ENCODE data around the gene ZNF335.
A peak's percentile ranks its signal among the peaks of the same experiment; 100 is the strongest.

The ZNF335 gene

GRCh38 chr20:45911486-45912343 lies 60.3 kb downstream of the ZNF335 start, which contains the start of gene PLTP:
Gene PLTP (minus strand): TSS chr20:45912155. CDS start chr20:45911452, 703 bp downstream.
- Histone ChIP-seq H3K4me3 (ENCODE audit: low read length) (peak within 1 kb of the TSS; percentile 74), H3K9ac (ENCODE audit: low read depth, low read length) (peak within 1 kb of the TSS; percentile 78), H3K9me3 (ENCODE audit: insufficient read depth, low read depth, low read length) (no peaks in the 10 kb centered on the region), H3K36me3 (ENCODE audit: insufficient read depth, low read length) (peaks cover 27% of the 10 kb centered on the region), H3K27ac (ENCODE audit: low read depth, low read length) (peak within 1 kb of the TSS; percentile 68), H3K27me3 (ENCODE audit: insufficient read depth, low read length) (no peaks in the 10 kb centered on the region), H3K4me1 (ENCODE audit: insufficient read depth, low read length) (peaks cover 4% of the 10 kb centered on the region; the same call in 1 of the 2 replicates)
- under 1% methylated on average over 53 of the region's 58 CpGs for WGBS

- Histone ChIP-seq H3K36me3 (ENCODE audit: insufficient read depth, low read length) (peaks cover 33% of the 10 kb centered on the region), H3K27ac (ENCODE audit: low read depth, low read length) (peak overlapping the region; percentile 68), H3K9me3 (ENCODE audit: insufficient read depth, low read depth, low read length) (no peaks in the 10 kb centered on the region), H3K4me3 (ENCODE audit: low read length) (peak overlapping the region; percentile 74), H3K9ac (ENCODE audit: low read depth, low read length) (peak overlapping the region; percentile 78), H3K27me3 (ENCODE audit: insufficient read depth, low read length) (no peaks in the 10 kb centered on the region), H3K4me1 (ENCODE audit: insufficient read depth, low read length) (peaks cover 4% of the 10 kb centered on the region; the same call in 1 of the 2 replicates)
- 2% methylated on average over 43 of the region's 43 CpGs for WGBS
These were observed 61.1 kb downstream of the ZNF335 start for GRCh38 chr20:45910670-45911485.

GRCh38 chr20:45909817-45910669 lies 62.0 kb downstream of the ZNF335 start:
- Histone ChIP-seq H3K27me3 (ENCODE audit: insufficient read depth, low read length) (no peaks in the 10 kb centered on the region), H3K27ac (ENCODE audit: low read depth, low read length) (no peak overlapping the region), H3K9me3 (ENCODE audit: insufficient read depth, low read depth, low read length) (no peaks in the 10 kb centered on the region), H3K36me3 (ENCODE audit: insufficient read depth, low read length) (peaks cover 42% of the 10 kb centered on the region), H3K4me1 (ENCODE audit: insufficient read depth, low read length) (peaks cover 4% of the 10 kb centered on the region; the same call in 1 of the 2 replicates), H3K9ac (ENCODE audit: low read depth, low read length) (no peak overlapping the region), H3K4me3 (ENCODE audit: low read length) (peak overlapping the region; percentile 31)
- whole genome bisulfite sequencing = 90% methylated on average over 21 of the region's 22 CpGs

GRCh38 chr20:45909336-45909808 lies 62.6 kb downstream of the ZNF335 start:
- H3K9ac ChIP-seq (ENCODE audit: low read depth, low read length) = no peak overlapping the region
- WGBS = 96% methylated on average over 12 of the region's 12 CpGs

GRCh38 chr20:45908084-45908483 lies 63.9 kb downstream of the ZNF335 start:
- WGBS = 90% methylated on average over 2 of the region's 2 CpGs
- H3K9me3 ChIP-seq (ENCODE audit: insufficient read depth, low read depth, low read length) = no peaks in the 10 kb centered on the region
- H3K27ac ChIP-seq (ENCODE audit: low read depth, low read length) = no peak overlapping the region
- no peak overlapping the region for H3K9ac ChIP-seq (ENCODE audit: low read depth, low read length)
- no peak overlapping the region for H3K4me3 ChIP-seq (ENCODE audit: low read length)
- H3K4me1 ChIP-seq (ENCODE audit: insufficient read depth, low read length) = peaks cover 4% of the 10 kb centered on the region; the same call in 1 of the 2 replicates
- H3K36me3 ChIP-seq (ENCODE audit: insufficient read depth, low read length) = peaks cover 61% of the 10 kb centered on the region
- H3K27me3 ChIP-seq (ENCODE audit: insufficient read depth, low read length) = no peaks in the 10 kb centered on the region

More at GRCh38 chr20:45909336-45909808, 62.6 kb downstream of the ZNF335 start:
- H3K4me3 ChIP-seq (ENCODE audit: low read length) = no peak overlapping the region
- H3K9me3 ChIP-seq (ENCODE audit: insufficient read depth, low read depth, low read length) = no peaks in the 10 kb centered on the region
- H3K4me1 ChIP-seq (ENCODE audit: insufficient read depth, low read length) = peaks cover 4% of the 10 kb centered on the region; the same call in 1 of the 2 replicates
- H3K36me3 ChIP-seq (ENCODE audit: insufficient read depth, low read length) = peaks cover 48% of the 10 kb centered on the region
- H3K27ac ChIP-seq (ENCODE audit: low read depth, low read length) = no peak overlapping the region
- no peaks in the 10 kb centered on the region for H3K27me3 ChIP-seq (ENCODE audit: insufficient read depth, low read length)

- no peak overlapping the region for H3K4me3 ChIP-seq (ENCODE audit: low read length)
- no peak overlapping the region for H3K9ac ChIP-seq (ENCODE audit: low read depth, low read length)
- H3K4me1 ChIP-seq (ENCODE audit: insufficient read depth, low read length) = peaks cover 2% of the 10 kb centered on the region; the same call in 1 of the 2 replicates
- no peaks in the 10 kb centered on the region for H3K27me3 ChIP-seq (ENCODE audit: insufficient read depth, low read length)
- H3K36me3 ChIP-seq (ENCODE audit: insufficient read depth, low read length) = peaks cover 67% of the 10 kb centered on the region
- no peaks in the 10 kb centered on the region for H3K9me3 ChIP-seq (ENCODE audit: insufficient read depth, low read depth, low read length)
- WGBS = 96% methylated on average over 17 of the region's 17 CpGs
- H3K27ac ChIP-seq (ENCODE audit: low read depth, low read length) = no peak overlapping the region
These were observed 64.6 kb downstream of the ZNF335 start for GRCh38 chr20:45907219-45907948.

GRCh38 chr20:45905505-45906079 lies 66.4 kb downstream of the ZNF335 start:
- no peak overlapping the region for H3K4me3 ChIP-seq (ENCODE audit: low read length)
- 87% methylated on average over 8 of the region's 8 CpGs for WGBS
- peaks cover 83% of the 10 kb centered on the region for H3K36me3 ChIP-seq (ENCODE audit: insufficient read depth, low read length)
- H3K27ac ChIP-seq (ENCODE audit: low read depth, low read length) = no peak overlapping the region
- no peak overlapping the region for H3K9ac ChIP-seq (ENCODE audit: low read depth, low read length)
- H3K4me1 ChIP-seq (ENCODE audit: insufficient read depth, low read length) = no peaks in the 10 kb centered on the region
- H3K27me3 ChIP-seq (ENCODE audit: insufficient read depth, low read length) = no peaks in the 10 kb centered on the region
- no peaks in the 10 kb centered on the region for H3K9me3 ChIP-seq (ENCODE audit: insufficient read depth, low read depth, low read length)

GRCh38 chr20:45904583-45905504 lies 67.2 kb downstream of the ZNF335 start:
- Histone ChIP-seq H3K9ac (ENCODE audit: low read depth, low read length) (no peak overlapping the region), H3K27ac (ENCODE audit: low read depth, low read length) (no peak overlapping the region), H3K4me3 (ENCODE audit: low read length) (no peak overlapping the region), H3K36me3 (ENCODE audit: insufficient read depth, low read length) (peaks cover 87% of the 10 kb centered on the region), H3K4me1 (ENCODE audit: insufficient read depth, low read length) (no peaks in the 10 kb centered on the region), H3K9me3 (ENCODE audit: insufficient read depth, low read depth, low read length) (no peaks in the 10 kb centered on the region), H3K27me3 (ENCODE audit: insufficient read depth, low read length) (no peaks in the 10 kb centered on the region)
- WGBS = 88% methylated on average over 16 of the region's 16 CpGs

GRCh38 chr20:45902199-45902701 lies 69.8 kb downstream of the ZNF335 start:
- Histone ChIP-seq H3K27ac (ENCODE audit: low read depth, low read length) (no peak overlapping the region), H3K27me3 (ENCODE audit: insufficient read depth, low read length) (no peaks in the 10 kb centered on the region), H3K4me3 (ENCODE audit: low read length) (no peak overlapping the region), H3K4me1 (ENCODE audit: insufficient read depth, low read length) (no peaks in the 10 kb centered on the region), H3K9me3 (ENCODE audit: insufficient read depth, low read depth, low read length) (no peaks in the 10 kb centered on the region), H3K36me3 (ENCODE audit: insufficient read depth, low read length) (peaks cover 92% of the 10 kb centered on the region), H3K9ac (ENCODE audit: low read depth, low read length) (no peak overlapping the region)
- WGBS = 93% methylated on average over 14 of the region's 14 CpGs

Data from HUES64 (cell line).